GM19372 (cell line): ENCODE measurements around the gene COPE.
"Not testable (repeated sequence)": the region's sequence is repeated elsewhere in the genome, so short reads cannot be mapped to it uniquely, and the experiment has no call there.

Source experiments
- ATAC-seq: cut with Tn5 transposase; IDR thresholded peaks from one replicate; pipeline ENCODE4 v1.9.1; 2021; ENCODE audit warnings: mild to moderate bottlenecking, low read depth, moderate library complexity; ENCODE audit not compliant: unreplicated experiment

Gene COPE

GRCh38 chr19:18910801-18911436, 8.3 kb downstream of the COPE start:
- ATAC-seq: no peak

GRCh38 chr19:18910010-18910409, 9.2 kb downstream of the COPE start:
- no peak for ATAC-seq

GRCh38 chr19:18908917-18909619, 10.1 kb downstream of the COPE start:
- ATAC-seq: no peak

GRCh38 chr19:18906605-18907519, 12.3 kb downstream of the COPE start:
- ATAC-seq: no peak

GRCh38 chr19:18905513-18906236, 13.5 kb downstream of the COPE start:
- ATAC-seq: no peak

- no peak for ATAC-seq
These were observed 14.1 kb downstream of the COPE start for GRCh38 chr19:18905058-18905456.

- ATAC-seq: no peak
These were observed 14.7 kb downstream of the COPE start for GRCh38 chr19:18904334-18905057.

GRCh38 chr19:18903156-18904037, 15.8 kb downstream of the COPE start:
- no peak for ATAC-seq

GRCh38 chr19:18902519-18902918, 16.7 kb downstream of the COPE start:
- not testable (repeated sequence) for ATAC-seq

GRCh38 chr19:18901491-18901890, 17.7 kb downstream of the COPE start:
- ATAC-seq: no peak

GRCh38 chr19:18900700-18901481, 18.3 kb downstream of the COPE start:
- ATAC-seq: no peak

- no peak for ATAC-seq
These were observed 19.3 kb downstream of the COPE start for GRCh38 chr19:18899624-18900560.

GRCh38 chr19:18898607-18899408, 20.4 kb downstream of the COPE start:
- no peak for ATAC-seq

GRCh38 chr19:18898081-18898606, 21.0 kb downstream of the COPE start:
- no peak for ATAC-seq

- no peak for ATAC-seq
These were observed 21.8 kb downstream of the COPE start for GRCh38 chr19:18897094-18898029.
